Ovary (tissue), 9 donors: ENCODE data around the gene NECTIN2. TPM values are rescaled to one million over a fixed set of nuclear protein-coding genes. Genes with fewer than 3 reads are reported as not detected.

Experiments
- DNase-seq, 5 donors: peaks; one replicate each; pipeline ENCODE4 v3.0.0-alpha.2; 2019 to 2020
- H3K27ac ChIP-seq, 2 donors: fragments of 200-600 bp; one replicate each; pipeline versions ENCODE4 v1.5.1 to v1.8.0; 2019 to 2022
- H3K27me3 ChIP-seq: fragments of 200-600 bp; one replicate; pipeline ENCODE4 v1.8.0; 2022
- H3K36me3 ChIP-seq: fragments of 200-600 bp; sonication (generic); one replicate; pipeline ENCODE4 v1.5.1; 2019
- H3K4me1 ChIP-seq: one replicate; pipeline ENCODE4 v1.8.1; 2013; ENCODE audit warnings: mild to moderate bottlenecking, moderate library complexity; ENCODE audit not compliant: insufficient read depth
- H3K4me3 ChIP-seq: fragments of 200-600 bp; sonication (generic); one replicate; pipeline ENCODE4 v1.5.1; 2017
- H3K9me3 ChIP-seq, 2 donors: fragments of 200-600 bp in 1 of 2; sonication (generic) in 1 of 2; one replicate each; pipeline versions ENCODE4 v1.5.1 to v1.8.1; 2013 to 2019; ENCODE audit warnings: mild to moderate bottlenecking in 1 of 2, moderate library complexity in 1 of 2
- EP300 ChIP-seq: sonication (generic); formaldehyde crosslinking; IDR thresholded peaks from one replicate; pipeline ENCODE4 v1.6.1; 2017; ENCODE audit warnings: antibody characterized with exemption
- POLR2A ChIP-seq: fragments of 450-650 bp; IDR thresholded peaks from one replicate; pipeline ENCODE4 v1.6.1; 2017; ENCODE audit warnings: antibody characterized with exemption, mild to moderate bottlenecking, moderate library complexity
- WGBS, 3 donors: extraction: QIAGEN DNeasy Blood & Tissue Kit in 1 of 3; methylation state at CpG; one replicate each; pipeline versions ENCODE4 v1.1.5 to v1.1.7; 2013 to 2017; 5-methylcytosine and 5-hydroxymethylcytosine counted together
- intact Hi-C, 4 donors: fragments of 100-400 bp; cut with DNase I; formaldehyde crosslinking; loops; one replicate each; pipeline versions ENCODE4 v1.11.0 to v1.15.1; 2022 to 2023
- polyA plus RNA-seq, 2 donors: library from polyadenylated mRNA; stranded (reverse); fragments of 200-250 nt in 1 of 2; fragments of 350-450 nt in 1 of 2; fragmentation: Illumina TruSeq in 1 of 2; extraction: RNeasy Lipid Tissue Mini Kit (QIAGEN cat#74804) in 1 of 2; gene quantifications; one replicate each; pipeline ENCODE4 v1.2.3, GENCODE V29; 2013 to 2014
- total RNA-seq, 7 donors: library from RNA; depleted of rRNA in 2 of 7; stranded (reverse); fragments of >200 nt in 2 of 7; fragmentation: NEBNext Ultra II Directional in 3 of 7; extraction: Animal tissue kit (Norgen Biotek cat#: 25700) in 3 of 7; gene quantifications; one replicate each; pipeline versions ENCODE4 v1.1.0 to v1.2.4, GENCODE V29; 2016 to 2023
- TF ChIP-seq, protein P1 (sequence below), 3 donors: fragments of 450-650 bp in 2 of 3; fragments of 200-600 bp in 1 of 3; IDR thresholded peaks; one replicate each; pipeline versions ENCODE4 v1.5.1 to v1.8.0; 2016 to 2022; ENCODE audit warnings: antibody characterized with exemption in 3 of 3, mild to moderate bottlenecking in 1 of 3
- donor health status: DM: no; HTN: no; CAD: no; lungs with moderate emphysema.
- donor health status: DM: no; HTN: no; CAD: no.
- donor health status: Bipolar disorder and iron deficiency.
- donor health status: DM: yes; HTN: yes; CAD: no.
- donor health status: DM: no; HTN: no; CAD: no.
- donor health status: DM: yes; HTN: yes; CAD: no.

NECTIN2 gene
- total and polyA plus RNA-seq, 9 donors: 37.8 to 185 (median 71.8) TPM

DNA sequence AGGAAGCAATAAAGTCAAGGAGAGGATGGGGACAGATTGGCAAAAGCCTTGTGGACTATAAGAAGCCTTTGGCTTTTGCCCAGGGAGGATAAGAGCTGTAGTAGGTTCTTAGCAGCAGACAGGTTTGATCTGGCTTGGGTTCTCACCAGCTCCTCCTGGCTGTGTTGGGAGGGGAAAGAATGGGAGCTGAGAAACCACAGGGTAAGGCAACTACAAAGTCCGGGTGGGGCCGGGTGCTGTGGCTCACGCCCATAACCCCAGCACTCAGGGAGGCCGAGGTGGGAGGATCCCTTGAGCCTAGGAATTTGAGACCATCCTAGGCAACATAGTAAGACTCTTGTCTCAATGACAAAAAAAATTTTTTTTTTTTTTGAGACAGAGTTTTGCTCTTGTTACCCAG lies 20.6 kb downstream of the NECTIN2 start:
- WGBS, 3 donors: 89 to 95% (median 91%) methylated on average over 4 of the region's 4 CpGs
- H3K9me3 ChIP-seq: no peaks in the 10 kb centered on the region
- no peak overlapping the region for H3K27ac ChIP-seq
- no peaks in the 10 kb centered on the region for H3K36me3 ChIP-seq
- TF ChIP-seq POLR2A (no peak), EP300 (no peak)
- TF ChIP-seq, protein P1, sequence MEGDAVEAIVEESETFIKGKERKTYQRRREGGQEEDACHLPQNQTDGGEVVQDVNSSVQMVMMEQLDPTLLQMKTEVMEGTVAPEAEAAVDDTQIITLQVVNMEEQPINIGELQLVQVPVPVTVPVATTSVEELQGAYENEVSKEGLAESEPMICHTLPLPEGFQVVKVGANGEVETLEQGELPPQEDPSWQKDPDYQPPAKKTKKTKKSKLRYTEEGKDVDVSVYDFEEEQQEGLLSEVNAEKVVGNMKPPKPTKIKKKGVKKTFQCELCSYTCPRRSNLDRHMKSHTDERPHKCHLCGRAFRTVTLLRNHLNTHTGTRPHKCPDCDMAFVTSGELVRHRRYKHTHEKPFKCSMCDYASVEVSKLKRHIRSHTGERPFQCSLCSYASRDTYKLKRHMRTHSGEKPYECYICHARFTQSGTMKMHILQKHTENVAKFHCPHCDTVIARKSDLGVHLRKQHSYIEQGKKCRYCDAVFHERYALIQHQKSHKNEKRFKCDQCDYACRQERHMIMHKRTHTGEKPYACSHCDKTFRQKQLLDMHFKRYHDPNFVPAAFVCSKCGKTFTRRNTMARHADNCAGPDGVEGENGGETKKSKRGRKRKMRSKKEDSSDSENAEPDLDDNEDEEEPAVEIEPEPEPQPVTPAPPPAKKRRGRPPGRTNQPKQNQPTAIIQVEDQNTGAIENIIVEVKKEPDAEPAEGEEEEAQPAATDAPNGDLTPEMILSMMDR (IDR thresholded peaks at IDR 0.05): no peak
- H3K4me1 ChIP-seq: no peaks in the 10 kb centered on the region
- no peaks in the 10 kb centered on the region for H3K27me3 ChIP-seq
- intact Hi-C loops: no loop called here
- H3K4me3 ChIP-seq: no peak overlapping the region
- no peak for DNase-seq

DNA sequence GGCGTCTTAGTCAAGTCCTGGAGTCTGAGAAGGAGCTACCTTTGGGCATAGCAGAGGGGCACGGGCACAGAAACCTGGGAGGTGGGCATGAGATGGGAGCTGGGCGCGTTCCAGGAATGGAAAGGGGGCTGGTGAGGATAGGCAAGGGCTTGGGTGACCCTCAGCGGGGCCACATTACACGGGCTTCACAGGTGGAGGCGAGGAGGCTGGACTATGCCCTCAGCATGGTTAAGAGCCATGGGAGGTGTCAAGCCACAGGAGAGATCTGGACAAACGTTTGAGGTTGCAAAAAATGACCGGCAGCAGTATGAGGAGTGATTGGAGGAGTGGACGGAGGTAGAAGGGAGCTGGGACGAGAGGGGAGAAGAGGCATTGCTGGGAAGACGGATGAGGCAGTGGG lies 21.5 kb downstream of the NECTIN2 start:
- Histone ChIP-seq H3K4me3 (no peak overlapping the region), H3K36me3 (no peaks in the 10 kb centered on the region), H3K9me3 (no peaks in the 10 kb centered on the region), H3K27me3 (no peaks in the 10 kb centered on the region), H3K27ac (no peak overlapping the region), H3K4me1 (no peaks in the 10 kb centered on the region)
- DNase-seq: no peak
- intact Hi-C loops: no loop called here
- 88 to 91% (median 90%) methylated on average over 12 of the region's 12 CpGs for WGBS, 3 donors
- no peak for TF ChIP-seq POLR2A
- TF ChIP-seq EP300: no peak
- TF ChIP-seq, protein P1 (IDR thresholded peaks at IDR 0.05): no peak

DNA sequence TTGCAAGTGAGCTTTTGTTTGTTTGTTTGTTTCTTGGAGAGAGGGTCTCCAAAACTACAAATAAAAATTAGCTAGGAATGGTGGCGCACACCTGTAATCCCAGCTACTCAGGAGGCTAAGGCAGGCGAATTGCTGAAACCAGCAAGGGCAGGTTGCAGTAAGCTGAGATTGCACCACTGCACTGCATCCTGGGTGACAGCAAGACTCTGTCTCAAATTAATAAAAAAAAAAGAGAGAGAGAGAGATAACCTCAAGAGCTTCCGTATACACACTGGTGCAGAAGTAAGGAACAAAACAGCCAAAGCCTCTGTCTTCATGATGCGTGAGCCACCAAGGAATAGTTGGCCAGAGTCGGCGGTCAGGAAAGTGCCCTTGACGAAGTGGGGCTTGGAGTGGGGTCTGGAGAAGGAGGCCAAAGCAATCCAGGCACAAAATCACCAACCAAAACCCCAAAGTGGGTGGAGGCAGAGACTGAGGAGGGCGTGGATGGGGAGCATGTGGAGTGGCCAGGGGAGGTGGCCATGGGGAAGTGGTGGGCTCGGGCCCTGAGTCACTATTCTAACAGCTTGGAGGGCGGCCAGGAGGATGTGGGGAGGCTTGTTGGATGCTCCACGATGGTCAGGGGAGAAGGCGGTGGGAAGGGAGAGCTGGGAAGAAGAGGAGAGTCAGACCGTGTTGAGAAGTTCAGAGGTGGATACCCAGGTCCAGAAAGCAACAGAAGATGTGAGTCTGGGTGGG lies 23.8 kb downstream of the NECTIN2 start:
- Histone ChIP-seq H3K36me3 (no peaks in the 10 kb centered on the region), H3K27me3 (no peaks in the 10 kb centered on the region), H3K4me1 (no peaks in the 10 kb centered on the region), H3K9me3 (no peaks in the 10 kb centered on the region), H3K27ac (no peak overlapping the region), H3K4me3 (no peak overlapping the region)
- intact Hi-C loops: no loop called here
- peak; percentile 56 to 70 (median 59) for DNase-seq
- WGBS, 3 donors: 58 to 59% (median 58%) methylated on average over 13 of the region's 13 CpGs
- no peak for TF ChIP-seq EP300
- TF ChIP-seq, protein P1 (IDR thresholded peaks at IDR 0.05): no peak
- TF ChIP-seq POLR2A: no peak

DNA sequence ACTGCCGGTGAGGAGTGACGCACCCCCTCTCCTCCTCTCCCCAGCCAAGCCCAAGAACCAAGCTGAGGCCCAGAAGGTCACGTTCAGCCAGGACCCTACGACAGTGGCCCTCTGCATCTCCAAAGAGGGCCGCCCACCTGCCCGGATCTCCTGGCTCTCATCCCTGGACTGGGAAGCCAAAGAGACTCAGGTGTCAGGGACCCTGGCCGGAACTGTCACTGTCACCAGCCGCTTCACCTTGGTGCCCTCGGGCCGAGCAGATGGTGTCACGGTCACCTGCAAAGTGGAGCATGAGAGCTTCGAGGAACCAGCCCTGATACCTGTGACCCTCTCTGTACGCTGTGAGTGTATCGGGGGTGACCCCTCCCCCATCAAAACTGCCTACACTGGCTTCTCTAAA lies 25.7 kb downstream of the NECTIN2 start:
- Histone ChIP-seq H3K4me3 (no peak overlapping the region), H3K27me3 (no peaks in the 10 kb centered on the region), H3K27ac (no peak overlapping the region), H3K4me1 (peaks cover 2% of the 10 kb centered on the region), H3K36me3 (no peaks in the 10 kb centered on the region), H3K9me3 (no peaks in the 10 kb centered on the region)
- intact Hi-C loops: no loop called here
- 90 to 95% (median 94%) methylated on average over 14 of the region's 14 CpGs for WGBS, 3 donors
- TF ChIP-seq EP300 (no peak), POLR2A (no peak)
- TF ChIP-seq, protein P1 (IDR thresholded peaks at IDR 0.05): no peak
- no peak for DNase-seq
